Prostate gland (tissue), 2 donors: Measurements from ENCODE around the gene SPRED1.

Experiments
- CTCF ChIP-seq, 4 experiments: fragments of 200-600 bp in 2 of 4; fragments of 450-650 bp in 2 of 4; sonication (generic) in 2 of 4; IDR thresholded peaks; 1 replicate in 3 of 4; 2 replicates in 1 of 4; pipeline ENCODE4 v1.5.1; 2016 to 2019; ENCODE audit warnings: antibody characterized with exemption in 4 of 4, mild to moderate bottlenecking in 2 of 4, moderate library complexity in 2 of 4
- POLR2A ChIP-seq: fragments of 450-650 bp; IDR thresholded peaks from one replicate; pipeline ENCODE4 v1.6.1; 2016; ENCODE audit warnings: antibody characterized with exemption, mild to moderate bottlenecking
- POLR2AphosphoS5 ChIP-seq: sonication (generic); formaldehyde crosslinking; IDR thresholded peaks from one replicate; pipeline ENCODE4 v1.6.1; 2017; ENCODE audit warnings: antibody characterized with exemption

- TF ChIP-seq CTCF (IDR thresholded peaks at IDR 0.05): no peak
- TF ChIP-seq POLR2AphosphoS5: no peak
- TF ChIP-seq POLR2A: no peak
Measured at GRCh38 chr15:38259134-38259533, 6.5 kb downstream of the SPRED1 start.
